MM.1S (cell line): Measurements from ENCODE around the gene CNTN1.

Experiments
- DNase-seq: peaks from one replicate; pipeline ENCODE4 v3.0.0-alpha.2; 2015
- H2AFZ ChIP-seq: fragments of 300-600 bp; sonication (generic); 2 replicates; pipeline ENCODE4 v1.6.0; 2016; ENCODE audit warnings: antibody characterized with exemption, low read length
- H3F3A ChIP-seq: fragments of 300-600 bp; sonication (generic); 2 replicates; pipeline ENCODE4 v1.6.1; 2016; ENCODE audit warnings: mild to moderate bottlenecking, antibody characterized with exemption, low read length, moderate library complexity, mixed read lengths; ENCODE audit not compliant: insufficient read depth
- H3K27ac ChIP-seq: fragments of 300-600 bp; sonication (generic); 2 replicates; pipeline ENCODE4 v1.5.1; 2016; ENCODE audit warnings: mild to moderate bottlenecking, low read length
- H3K27me3 ChIP-seq: fragments of 300-600 bp; sonication (generic); replicated peaks from 2 replicates; pipeline ENCODE4 v1.6.0; 2016; ENCODE audit warnings: low read length; ENCODE audit not compliant: insufficient read depth
- H3K36me3 ChIP-seq: fragments of 300-600 bp; sonication (generic); replicated peaks from 2 replicates; pipeline ENCODE4 v1.6.1; 2016; ENCODE audit warnings: mild to moderate bottlenecking, low read length, mixed read lengths; ENCODE audit not compliant: insufficient read depth
- H3K4me1 ChIP-seq: fragments of 300-600 bp; sonication (generic); 2 replicates; pipeline ENCODE4 v1.6.1; 2016; ENCODE audit warnings: low read length, mixed read lengths
- H3K4me2 ChIP-seq: fragments of 300-600 bp; sonication (generic); 2 replicates; pipeline ENCODE4 v1.6.0; 2016; ENCODE audit warnings: low read depth, low read length
- H3K4me3 ChIP-seq: fragments of 300-600 bp; sonication (generic); 2 replicates; pipeline ENCODE4 v1.5.1; 2016; ENCODE audit warnings: low read length, mixed read lengths
- H3K79me2 ChIP-seq: fragments of 300-600 bp; sonication (generic); 2 replicates; pipeline ENCODE4 v1.6.1; 2016; ENCODE audit warnings: mixed run types, low read length, mixed read lengths
- H3K9ac ChIP-seq: fragments of 300-600 bp; sonication (generic); 2 replicates; pipeline ENCODE4 v1.6.1; 2016; ENCODE audit warnings: low read length, mixed read lengths
- H3K9me2 ChIP-seq: fragments of 300-600 bp; sonication (generic); replicated peaks from 2 replicates; pipeline ENCODE4 v1.6.1; 2016; ENCODE audit warnings: mild to moderate bottlenecking, low read length, mixed read lengths; ENCODE audit not compliant: insufficient read depth
- H3K9me3 ChIP-seq: fragments of 300-600 bp; sonication (generic); replicated peaks from 2 replicates; pipeline ENCODE4 v1.6.1; 2016; ENCODE audit warnings: mild to moderate bottlenecking, low read length, mixed read lengths; ENCODE audit not compliant: insufficient read depth
- H4K20me1 ChIP-seq: fragments of 300-600 bp; sonication (generic); 2 replicates; pipeline ENCODE4 v1.6.1; 2016; ENCODE audit warnings: mild to moderate bottlenecking, low read length, moderate library complexity, mixed read lengths; ENCODE audit not compliant: insufficient read depth
- CTCF ChIP-seq: fragments of 300-600 bp; sonication (generic); IDR thresholded peaks from 2 replicates; pipeline ENCODE4 v1.5.1; 2016; ENCODE audit warnings: antibody characterized with exemption, low read length, mixed read lengths
- EZH2 ChIP-seq: fragments of 300-600 bp; sonication (generic); optimal IDR thresholded peaks from 2 replicates; pipeline ENCODE3; 2017; ENCODE audit warnings: low read depth, mild to moderate bottlenecking, antibody characterized with exemption, low read length, mixed read lengths
- EZH2phosphoT487 ChIP-seq: fragments of 300-600 bp; sonication (generic); IDR thresholded peaks from 2 replicates; pipeline ENCODE4 v1.6.1; 2018; ENCODE audit warnings: antibody characterized with exemption, low read length

The CNTN1 gene

GRCh38 chr12:40668099-40668529, 24.1 kb upstream of the CNTN1 start:
- H3K36me3 ChIP-seq: no peaks in the 10 kb centered on the region
- H3K4me1 ChIP-seq: no peaks in the 10 kb centered on the region
- H3K27me3 ChIP-seq: no peaks in the 10 kb centered on the region
- no peak overlapping the region for H3K4me3 ChIP-seq
- H4K20me1 ChIP-seq: no peaks in the 10 kb centered on the region
- H3F3A ChIP-seq: no peaks in the 10 kb centered on the region
- TF ChIP-seq CTCF: no peak
- TF ChIP-seq EZH2: no peak
- no peak for TF ChIP-seq EZH2phosphoT487
- no peak overlapping the region for H3K4me2 ChIP-seq
- no peak overlapping the region for H2AFZ ChIP-seq
- no peaks in the 10 kb centered on the region for H3K9me2 ChIP-seq
- H3K9me3 ChIP-seq: no peaks in the 10 kb centered on the region
- no peaks in the 10 kb centered on the region for H3K79me2 ChIP-seq
- H3K9ac ChIP-seq: no peak overlapping the region
- no peak overlapping the region for H3K27ac ChIP-seq
- no peak for DNase-seq

GRCh38 chr12:40672741-40673271, 19.4 kb upstream of the CNTN1 start:
- H3F3A ChIP-seq: no peaks in the 10 kb centered on the region
- H3K27me3 ChIP-seq: no peaks in the 10 kb centered on the region
- H3K9me2 ChIP-seq: no peaks in the 10 kb centered on the region
- H3K4me3 ChIP-seq: no peak overlapping the region
- no peak overlapping the region for H2AFZ ChIP-seq
- no peak overlapping the region for H3K9ac ChIP-seq
- no peaks in the 10 kb centered on the region for H3K36me3 ChIP-seq
- no peak overlapping the region for H3K4me2 ChIP-seq
- no peaks in the 10 kb centered on the region for H3K9me3 ChIP-seq
- no peak overlapping the region for H3K27ac ChIP-seq
- H4K20me1 ChIP-seq: no peaks in the 10 kb centered on the region
- no peaks in the 10 kb centered on the region for H3K79me2 ChIP-seq
- DNase-seq: no peak
- TF ChIP-seq EZH2 (no peak), CTCF (no peak), EZH2phosphoT487 (no peak)
- no peaks in the 10 kb centered on the region for H3K4me1 ChIP-seq

DNA sequence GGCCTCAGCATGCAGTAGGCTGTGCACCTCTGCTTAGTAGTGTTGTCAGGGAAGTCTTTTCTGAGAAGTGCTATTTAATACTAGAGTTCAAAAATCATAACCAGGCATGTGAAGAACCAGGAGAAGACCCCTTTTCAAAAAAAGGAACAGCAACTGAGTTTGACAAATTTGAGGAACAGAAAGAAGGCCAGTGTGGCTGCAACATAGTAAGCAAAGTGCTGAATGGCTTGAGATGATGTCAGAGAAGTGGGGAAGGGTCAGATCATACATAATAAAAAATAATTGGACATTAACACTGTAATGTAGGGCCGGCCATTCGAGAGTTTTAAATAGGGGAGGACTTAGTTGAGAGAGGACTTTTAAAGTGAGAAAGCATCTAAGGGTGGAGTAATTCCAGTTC, 11.1 kb upstream of the CNTN1 start:
- H3K27me3 ChIP-seq: no peaks in the 10 kb centered on the region
- H3K4me2 ChIP-seq: no peak overlapping the region
- no peak overlapping the region for H2AFZ ChIP-seq
- no peaks in the 10 kb centered on the region for H3K9me3 ChIP-seq
- H3K4me1 ChIP-seq: no peaks in the 10 kb centered on the region
- no peaks in the 10 kb centered on the region for H3F3A ChIP-seq
- no peak overlapping the region for H3K9ac ChIP-seq
- H3K36me3 ChIP-seq: no peaks in the 10 kb centered on the region
- DNase-seq: no peak
- no peak for TF ChIP-seq CTCF
- no peak for TF ChIP-seq EZH2
- H3K4me3 ChIP-seq: no peak overlapping the region
- no peak overlapping the region for H3K27ac ChIP-seq
- no peaks in the 10 kb centered on the region for H4K20me1 ChIP-seq
- H3K79me2 ChIP-seq: no peaks in the 10 kb centered on the region
- H3K9me2 ChIP-seq: no peaks in the 10 kb centered on the region
